RCC 7860 (cell line): Measurements from ENCODE around the gene KLHDC10.
A peak's percentile ranks its signal among the peaks of the same experiment; 100 is the strongest.
"Not testable (repeated sequence)": the region's sequence is repeated elsewhere in the genome, so short reads cannot be mapped to it uniquely, and the experiment has no call there.

Source experiments
- DNase-seq: peaks from one replicate; pipeline ENCODE4 v3.0.0-alpha.2; 2015; ENCODE audit warnings: low spot score
- FAIRE-seq: peaks from 2 replicates; lab custom pipeline; 2012; peaks lifted over from hg19 to GRCh38; lab: Jason Lieb, UNC

Gene KLHDC10

GRCh38 chr7:130139193-130139960, 69.0 kb downstream of the KLHDC10 start:
- FAIRE-seq, result no peak
- DNase-seq, result no peak

DNA sequence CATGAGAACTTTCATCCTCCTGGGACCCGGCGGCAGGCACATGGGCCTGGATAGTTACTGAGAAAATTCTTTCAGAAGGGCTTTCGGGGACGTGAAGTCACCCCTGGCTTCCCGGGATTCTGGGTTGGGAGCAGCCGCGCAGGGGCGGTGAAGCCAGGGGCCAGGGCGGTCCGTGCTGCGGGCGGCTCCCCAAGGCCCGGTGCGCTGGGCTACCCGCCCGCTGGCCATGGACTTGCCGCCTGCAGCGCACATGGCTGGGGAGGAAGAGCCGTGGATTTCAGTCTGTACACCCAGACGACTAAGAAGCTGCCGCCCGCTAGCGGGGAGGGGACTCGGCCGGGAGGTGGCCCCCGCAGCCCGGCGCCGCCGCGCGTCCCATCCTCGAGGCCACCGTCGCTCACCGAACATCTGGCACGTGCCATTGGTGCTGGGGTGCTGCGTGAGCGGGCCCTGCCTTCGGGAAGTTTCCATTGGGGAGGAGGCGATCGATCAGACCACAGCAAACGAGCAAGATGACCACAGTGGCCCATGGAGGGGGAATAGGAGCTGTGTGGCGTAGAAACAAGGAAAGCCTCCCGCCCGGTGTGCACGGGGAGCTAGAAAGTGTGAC, 70.3 kb downstream of the KLHDC10 start:
- DNase-seq (no peak), FAIRE-seq (no peak)

DNA sequence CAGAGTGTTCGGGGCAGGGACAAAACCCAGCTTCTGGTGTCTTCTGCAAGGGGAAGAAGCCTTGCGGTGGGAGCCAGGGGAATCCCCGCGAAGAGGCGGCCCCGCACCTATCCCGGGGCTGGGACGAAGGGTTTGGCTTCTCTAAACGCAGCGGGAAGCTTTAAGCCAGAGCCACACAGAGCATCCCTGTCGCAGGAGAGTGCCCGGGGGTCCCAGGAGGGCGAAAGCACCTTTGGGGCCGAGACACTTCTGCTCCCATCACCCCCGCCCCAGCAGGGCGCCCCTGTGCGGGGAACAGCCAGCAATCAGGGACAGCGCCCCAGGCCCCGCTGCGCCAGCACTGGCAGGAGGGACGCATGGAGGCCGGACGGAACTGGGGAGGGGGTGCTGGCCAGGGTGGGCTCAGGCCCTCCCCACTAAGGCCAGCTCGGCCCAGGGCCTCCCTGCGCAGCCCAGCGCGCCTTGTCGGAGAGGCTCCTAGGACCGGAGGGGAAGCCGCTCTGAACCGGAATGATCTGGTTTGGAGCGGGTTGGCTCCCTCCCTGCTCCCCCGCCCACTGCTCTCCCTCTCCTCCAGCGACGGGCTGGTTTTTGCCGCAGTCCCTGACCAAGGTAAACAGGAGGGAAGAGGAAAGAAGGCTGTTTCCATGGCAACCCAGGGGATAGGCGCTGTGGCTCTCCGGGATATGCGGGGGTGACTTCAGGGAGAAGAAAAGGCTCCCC, 71.0 kb downstream of the KLHDC10 start:
- DNase-seq (no peak), FAIRE-seq (no peak)

DNA sequence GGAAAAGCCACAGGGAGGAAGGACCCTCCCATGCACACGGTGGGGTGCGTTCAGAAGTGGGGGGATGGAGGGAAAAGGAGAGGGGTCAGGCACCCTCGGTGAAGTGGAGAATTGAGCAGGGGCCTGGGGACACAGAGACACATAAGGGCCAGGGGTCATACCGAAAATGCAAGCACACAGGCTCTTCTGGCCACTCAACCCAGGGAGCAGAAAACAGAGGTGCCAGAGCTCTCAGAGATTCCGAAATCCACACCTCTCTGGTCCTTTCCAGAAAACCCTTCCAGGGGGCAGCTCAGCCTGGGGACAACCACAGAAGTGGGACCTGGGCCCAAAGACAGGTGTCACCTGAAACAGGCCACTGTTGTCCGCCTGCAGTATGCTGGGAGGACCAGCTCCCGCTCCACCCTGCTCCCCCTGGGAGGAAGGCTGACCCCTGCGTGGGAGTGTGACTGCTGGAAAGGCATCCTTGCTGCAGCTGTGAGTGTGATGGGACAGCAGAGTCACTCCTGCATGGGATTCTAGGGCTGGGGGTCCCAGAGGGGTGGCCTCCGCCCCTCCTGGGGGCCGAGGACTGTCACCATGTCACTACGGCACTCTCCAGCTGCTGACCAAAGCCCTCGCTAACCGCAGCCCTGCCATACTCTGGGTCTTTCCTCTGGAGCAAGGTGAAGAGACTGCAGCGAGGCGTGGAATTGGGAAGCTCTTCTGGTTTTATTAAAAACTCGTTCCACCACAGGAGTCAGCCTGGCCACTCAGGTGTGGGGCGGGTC, 71.7 kb downstream of the KLHDC10 start:
- FAIRE-seq, result no peak
- no peak for DNase-seq

DNA sequence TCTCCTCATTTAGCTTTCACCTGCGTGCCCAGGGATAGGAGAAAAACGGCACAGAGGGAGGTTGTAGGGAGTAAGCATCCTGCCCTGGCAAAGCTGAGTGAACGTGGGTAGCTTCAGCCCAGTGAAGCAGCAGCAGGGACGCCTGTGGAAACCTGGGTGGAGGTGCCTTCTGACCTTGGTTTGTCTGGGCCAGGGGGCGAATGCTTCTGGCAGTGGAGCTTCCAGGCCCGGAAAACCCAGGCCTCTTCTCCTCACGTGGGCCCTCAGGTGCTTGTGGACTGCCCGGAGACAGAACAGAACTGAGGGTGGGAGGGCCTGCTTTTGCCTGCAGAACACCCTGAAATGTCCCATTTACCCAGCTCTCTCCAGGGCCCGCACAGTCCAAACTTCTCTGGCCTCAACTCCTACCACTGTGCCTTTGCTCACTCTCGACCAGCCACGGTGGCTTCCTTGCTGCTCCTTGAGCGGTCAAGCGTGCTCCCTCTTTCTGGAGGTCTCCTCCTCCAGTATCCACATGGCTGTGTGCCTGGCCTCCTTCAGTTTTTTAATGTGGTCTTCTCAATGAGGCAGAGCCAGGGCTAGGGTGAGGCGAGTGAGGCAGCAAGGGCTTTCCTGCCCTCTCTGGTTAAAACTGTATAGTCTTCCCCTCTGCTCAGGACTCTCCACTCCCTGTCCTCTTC, 72.5 kb downstream of the KLHDC10 start:
- DNase-seq (peak; percentile 61), FAIRE-seq (peak; percentile 88)

GRCh38 chr7:130143334-130143732, 73.0 kb downstream of the KLHDC10 start:
- FAIRE-seq (no peak), DNase-seq (no peak)

DNA sequence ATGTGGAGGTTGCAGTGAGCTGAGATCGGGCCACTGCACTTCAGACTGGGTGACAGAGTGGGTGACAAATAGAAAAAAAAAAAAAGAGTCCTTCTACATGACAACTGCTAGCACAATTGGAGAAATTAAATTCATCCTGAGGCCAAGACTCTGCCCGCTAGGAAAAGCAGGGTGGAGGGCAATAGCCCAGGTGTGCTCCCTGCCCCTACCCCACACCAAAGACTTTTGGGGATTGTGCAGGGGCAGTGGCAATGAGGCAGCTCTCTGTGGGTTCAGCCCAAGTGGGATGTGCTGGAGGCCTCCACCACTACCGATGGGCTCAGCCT, 73.6 kb downstream of the KLHDC10 start:
- DNase-seq, result no peak

DNA sequence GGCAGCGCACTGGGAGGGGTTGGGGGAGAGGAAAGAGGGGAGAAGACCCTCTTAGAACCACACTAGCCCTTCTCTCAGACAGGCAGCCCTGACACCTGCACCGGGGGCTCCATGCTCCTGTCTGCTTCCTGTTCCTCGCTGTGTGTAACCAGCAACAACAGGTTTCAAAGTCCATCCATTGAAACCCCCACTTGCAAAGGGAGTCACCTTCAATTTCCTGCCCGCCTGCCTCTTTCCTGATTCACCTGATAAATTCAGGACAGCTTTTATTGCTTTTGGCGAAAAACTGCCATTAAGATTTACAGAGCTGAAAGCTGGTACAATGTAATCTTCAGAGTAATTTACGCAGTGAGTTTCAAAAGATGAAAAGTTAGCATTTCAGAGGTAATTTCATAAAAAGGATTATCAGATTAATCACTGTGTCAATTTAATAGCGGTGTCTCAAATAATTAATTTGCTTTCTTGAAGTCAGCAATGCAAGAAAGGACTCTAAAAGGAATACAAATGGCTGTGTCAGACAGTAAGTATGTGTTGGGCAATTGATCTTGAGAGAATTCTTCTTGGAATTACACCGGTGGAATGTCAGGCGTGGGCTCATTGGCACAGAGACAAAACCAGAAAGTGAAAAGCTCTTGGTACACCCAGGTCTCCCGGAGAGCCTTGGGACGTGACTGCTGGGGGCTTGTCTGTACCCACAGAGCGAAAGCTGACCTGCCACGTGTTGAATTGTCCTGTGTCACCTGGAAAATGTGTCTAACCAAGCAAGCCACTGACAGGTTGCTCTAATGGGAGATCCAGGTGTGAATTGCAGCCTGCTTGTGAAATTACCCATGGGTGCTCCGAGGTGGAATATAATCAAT, 74.2 kb downstream of the KLHDC10 start:
- DNase-seq (no peak), FAIRE-seq (no peak)

More for the DNA sequence above, 73.6 kb downstream of the KLHDC10 start:
- no peak for FAIRE-seq

DNA sequence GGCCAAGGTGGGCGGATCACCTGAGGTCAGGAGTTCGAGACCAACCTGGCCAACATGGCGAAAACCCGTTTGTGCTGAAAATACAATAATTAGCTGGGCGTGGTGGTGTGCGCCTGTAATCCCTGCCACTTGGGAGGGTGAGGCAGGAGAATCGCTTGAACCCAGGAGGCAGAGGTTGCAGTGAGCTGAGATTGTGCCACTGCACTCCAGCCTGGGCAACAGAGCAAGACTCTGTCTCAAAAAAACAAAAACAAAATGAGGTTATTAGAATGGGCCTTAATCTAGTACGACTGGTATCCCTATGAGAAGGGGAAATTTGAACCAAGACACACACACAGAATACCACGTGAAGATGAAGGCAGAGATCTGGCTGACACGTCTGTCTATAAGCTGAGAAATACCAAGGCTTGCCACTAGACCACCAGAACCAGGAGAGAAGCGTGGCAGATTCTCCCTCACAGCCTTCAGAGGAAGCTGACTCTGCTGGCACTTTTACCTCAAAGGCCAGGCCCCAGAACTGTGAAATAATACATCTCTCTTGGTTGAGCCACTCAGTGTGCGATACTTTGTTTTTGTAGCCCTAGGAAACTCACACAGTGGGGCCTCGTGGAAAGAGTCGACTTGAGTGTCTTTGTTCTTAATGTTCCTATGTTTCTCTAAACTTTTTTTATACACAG, 75.2 kb downstream of the KLHDC10 start:
- no peak for FAIRE-seq
- no peak for DNase-seq

DNA sequence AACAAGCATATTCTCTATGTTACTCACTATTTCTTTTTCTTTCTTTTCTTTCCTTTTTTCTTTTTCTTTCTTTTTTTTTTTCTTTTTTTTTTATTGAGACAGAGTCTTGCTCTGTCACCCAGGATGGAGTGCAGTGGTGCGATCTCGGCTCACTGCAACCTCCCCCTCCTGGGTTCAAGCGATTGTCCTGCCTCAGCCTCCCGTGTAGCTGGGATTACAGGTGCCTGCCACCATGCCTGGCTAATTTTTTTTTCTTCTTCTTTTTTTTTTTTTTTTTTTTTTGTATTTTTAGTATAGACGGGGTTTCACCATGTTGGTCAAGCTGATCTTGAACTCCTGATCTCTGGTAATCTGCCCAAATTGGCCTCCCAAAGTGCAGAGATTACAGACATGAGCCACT, 75.8 kb downstream of the KLHDC10 start:
- not testable (repeated sequence) for DNase-seq, FAIRE-seq

DNA sequence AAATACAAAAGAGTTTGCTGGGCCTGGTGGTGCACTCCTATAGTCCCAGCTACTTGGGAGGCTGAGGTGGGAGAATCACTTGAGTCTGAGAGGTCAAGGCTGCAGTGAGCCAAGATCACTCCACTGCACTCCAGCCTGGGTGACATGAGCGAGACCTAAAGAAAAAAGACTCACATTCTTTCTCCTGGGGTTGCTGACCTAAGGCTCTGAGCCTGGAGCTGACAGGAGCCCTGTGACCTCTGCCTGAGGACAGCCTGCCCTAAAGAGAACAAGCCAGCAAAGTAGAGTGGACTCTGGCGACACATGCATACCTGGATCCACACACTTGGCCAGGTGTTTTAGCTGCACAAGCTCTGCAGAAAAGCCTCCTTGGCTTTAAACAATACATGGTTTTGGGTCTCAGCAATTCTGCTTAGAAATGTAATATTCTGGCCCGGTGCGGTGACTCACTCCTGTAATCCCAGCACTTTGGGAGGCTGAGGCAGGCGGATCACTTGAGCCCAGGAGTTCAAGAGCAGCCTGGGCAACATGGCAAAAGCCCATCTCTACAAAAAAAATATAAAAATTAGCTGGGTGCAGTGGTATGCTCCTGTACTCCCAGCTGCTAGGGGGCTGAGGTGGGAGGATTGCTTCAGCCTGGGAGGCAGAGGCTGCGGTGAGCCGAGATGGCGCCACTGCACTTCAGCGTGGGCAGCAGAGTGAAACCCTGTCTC, 76.5 kb downstream of the KLHDC10 start:
- FAIRE-seq (no peak), DNase-seq (no peak)

DNA sequence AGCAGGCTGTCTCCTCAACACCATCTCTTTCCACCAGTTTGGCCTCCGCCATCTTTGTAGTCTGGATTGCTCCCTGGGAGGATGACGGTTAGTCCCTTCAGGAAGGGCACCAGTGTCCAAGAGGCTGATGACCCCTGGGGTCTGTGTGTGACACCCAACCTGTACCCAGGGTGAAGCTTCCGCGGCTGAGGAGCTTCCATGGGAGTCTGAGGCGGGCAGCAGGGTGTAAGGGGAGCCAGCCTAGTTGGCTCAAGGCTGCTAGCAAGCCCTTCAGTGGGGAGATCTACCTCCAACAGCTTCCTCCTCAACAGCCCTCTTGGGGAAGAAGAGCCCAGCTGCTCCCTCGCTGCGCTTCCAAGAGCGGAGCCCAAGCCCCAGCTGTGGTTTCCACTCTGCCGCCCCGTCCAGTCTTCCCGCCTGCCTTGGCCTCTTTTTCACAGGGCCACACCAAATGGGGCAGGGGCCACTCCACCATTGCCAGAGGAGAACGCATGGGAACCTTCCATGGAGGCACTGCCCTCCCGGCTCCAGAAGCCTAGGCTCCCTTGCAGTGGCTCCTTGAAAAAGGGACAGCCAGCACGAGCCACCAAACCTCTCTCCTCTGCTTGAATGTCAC, 77.5 kb downstream of the KLHDC10 start:
- DNase-seq (no peak), FAIRE-seq (no peak)

- FAIRE-seq, result no peak
Measured at GRCh38 chr7:130148561-130148960, 78.2 kb downstream of the KLHDC10 start.

GRCh38 chr7:130149281-130150139, 79.2 kb downstream of the KLHDC10 start:
- no peak for FAIRE-seq

More at GRCh38 chr7:130148561-130148960, 78.2 kb downstream of the KLHDC10 start:
- no peak for DNase-seq

DNA sequence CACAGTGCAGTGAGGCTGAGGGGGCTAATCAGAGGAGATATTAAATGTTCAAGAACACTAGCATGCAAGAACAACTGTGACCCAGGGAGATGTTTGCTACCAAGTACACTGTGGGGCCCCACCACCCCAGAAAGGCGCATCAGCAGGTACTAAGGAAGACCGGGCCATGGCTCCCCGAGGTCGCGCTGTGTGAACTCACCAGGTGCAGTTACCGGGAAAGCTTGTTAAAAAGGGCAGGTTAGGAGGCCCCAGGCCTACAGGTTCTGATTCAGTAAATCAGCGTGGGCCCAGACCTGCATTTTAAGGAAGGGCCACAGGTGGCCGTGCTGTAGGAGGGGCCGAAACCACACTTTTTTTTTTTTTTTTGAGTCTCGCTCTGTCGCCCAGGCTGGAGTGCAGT, 80.3 kb downstream of the KLHDC10 start:
- FAIRE-seq, result no peak

More at GRCh38 chr7:130149281-130150139, 79.2 kb downstream of the KLHDC10 start:
- no peak for DNase-seq

GRCh38 chr7:130151591-130152492, 81.5 kb downstream of the KLHDC10 start:
- FAIRE-seq (no peak), DNase-seq (no peak)

More for the DNA sequence above, 80.3 kb downstream of the KLHDC10 start:
- DNase-seq, result no peak
